Small intestine (tissue), 7 donors: ENCODE results near the gene SLC16A11. TPM values are rescaled to one million over a fixed set of nuclear protein-coding genes. Genes with fewer than 3 reads are reported as not detected.

Experiments used
- DNase-seq, 2 donors: peaks; one replicate each; pipeline versions ENCODE4 v3.0.0 to v3.0.0-alpha.2; 2013
- FAIRE-seq: peaks from 2 replicates; lab custom pipeline; 2012; peaks lifted over from hg19 to GRCh38; lab: Jason Lieb, UNC
- H3K27ac ChIP-seq, 3 donors: one replicate each; pipeline ENCODE4 v1.5.1; 2013; ENCODE audit warnings: low read length in 2 of 3, mild to moderate bottlenecking in 2 of 3, control low read depth in 1 of 3, inconsistent platforms in 1 of 3, low read depth in 1 of 3, moderate library complexity in 1 of 3
- H3K27me3 ChIP-seq, 3 donors: one replicate each; pipeline ENCODE4 v1.6.1; 2013; ENCODE audit warnings: low read length in 3 of 3, inconsistent platforms in 1 of 3; ENCODE audit not compliant: control insufficient read depth in 3 of 3, insufficient read depth in 3 of 3
- H3K36me3 ChIP-seq, 3 donors: one replicate each; pipeline ENCODE4 v1.6.1; 2013; ENCODE audit warnings: low read length in 3 of 3, inconsistent platforms in 1 of 3, low read depth in 1 of 3, mild to moderate bottlenecking in 1 of 3, moderate library complexity in 1 of 3; ENCODE audit not compliant: control insufficient read depth in 3 of 3, insufficient read depth in 2 of 3
- H3K4me1 ChIP-seq, 3 donors: one replicate each; pipeline ENCODE4 v1.6.1; 2013; ENCODE audit warnings: low read length in 2 of 3, inconsistent platforms in 1 of 3, low read depth in 1 of 3, mild to moderate bottlenecking in 1 of 3, moderate library complexity in 1 of 3; ENCODE audit not compliant: control insufficient read depth in 3 of 3, insufficient read depth in 2 of 3
- H3K4me3 ChIP-seq, 3 donors: one replicate each; pipeline ENCODE4 v1.5.1; 2013; ENCODE audit warnings: low read length in 3 of 3, control low read depth in 1 of 3, inconsistent platforms in 1 of 3, low read depth in 1 of 3, mild to moderate bottlenecking in 1 of 3, moderate library complexity in 1 of 3
- H3K9me3 ChIP-seq, 2 donors: one replicate each; pipeline ENCODE4 v1.6.1; 2013; ENCODE audit warnings: low read depth in 1 of 2, low read length in 1 of 2; ENCODE audit not compliant: control insufficient read depth in 2 of 2, insufficient read depth in 1 of 2
- whole genome bisulfite sequencing, 3 donors: extraction: QIAGEN DNeasy Blood & Tissue Kit; methylation state at CpG; one replicate each; pipeline ENCODE4 v1.1.7; 2013; 5-methylcytosine and 5-hydroxymethylcytosine counted together
- polyA plus RNA-seq, 4 donors: library from polyadenylated mRNA; stranded (reverse) in 3 of 4; unstranded in 1 of 4; fragments of 200-250 nt in 3 of 4; fragments of 120-200 nt in 1 of 4; gene quantifications; one replicate each; pipeline versions ENCODE4 v1.2.1 to v1.2.3, GENCODE V29; 2013
- donor health status: healthy with polysubstance abuse.
- donor health status: control.
- donor health status: control.
- donor health status: Bipolar disorder and iron deficiency.
- donor health status: healthy.

SLC16A11 gene
- polyA plus RNA-seq, 4 donors = 0.68 to 2.3 TPM; not detected in 2

- Histone ChIP-seq H3K27ac (peak overlapping the region in 1 of 3 donors; percentile 75), H3K9me3 (peaks cover 0 to 6% of the 10 kb centered on the region in 2 donors), H3K27me3 (peaks cover 0 to 32% (median 0%) of the 10 kb centered on the region in 3 donors), H3K36me3 (peaks cover 0 to 15% (median 0%) of the 10 kb centered on the region in 3 donors), H3K4me1 (peaks cover 0 to 18% (median 3%) of the 10 kb centered on the region in 3 donors), H3K4me3 (peak overlapping the region in 1 of 3 donors; percentile 27)
- peak in 1 of 2 donors; percentile 52 for DNase-seq
- WGBS, 3 donors = 27 to 38% (median 30%) methylated on average over 10 to 16 of the region's 16 CpGs
- no peak for FAIRE-seq
These were observed 23.9 kb downstream of the SLC16A11 start for GRCh38 chr17:7019839-7020519.

GRCh38 chr17:7019367-7019766, 24.5 kb downstream of the SLC16A11 start:
- DNase-seq (no peak), FAIRE-seq (no peak)
- Histone ChIP-seq H3K4me3 (no peak overlapping the region), H3K27me3 (peaks cover 0 to 32% (median 0%) of the 10 kb centered on the region in 3 donors), H3K36me3 (peaks cover 0 to 15% (median 0%) of the 10 kb centered on the region in 3 donors), H3K9me3 (peaks cover 0 to 6% of the 10 kb centered on the region in 2 donors), H3K27ac (peak overlapping the region in 1 of 3 donors; percentile 75), H3K4me1 (peaks cover 0 to 18% (median 3%) of the 10 kb centered on the region in 3 donors)
- 48 to 66% (median 52%) methylated on average over 6 to 10 of the region's 10 CpGs for WGBS, 3 donors

DNA sequence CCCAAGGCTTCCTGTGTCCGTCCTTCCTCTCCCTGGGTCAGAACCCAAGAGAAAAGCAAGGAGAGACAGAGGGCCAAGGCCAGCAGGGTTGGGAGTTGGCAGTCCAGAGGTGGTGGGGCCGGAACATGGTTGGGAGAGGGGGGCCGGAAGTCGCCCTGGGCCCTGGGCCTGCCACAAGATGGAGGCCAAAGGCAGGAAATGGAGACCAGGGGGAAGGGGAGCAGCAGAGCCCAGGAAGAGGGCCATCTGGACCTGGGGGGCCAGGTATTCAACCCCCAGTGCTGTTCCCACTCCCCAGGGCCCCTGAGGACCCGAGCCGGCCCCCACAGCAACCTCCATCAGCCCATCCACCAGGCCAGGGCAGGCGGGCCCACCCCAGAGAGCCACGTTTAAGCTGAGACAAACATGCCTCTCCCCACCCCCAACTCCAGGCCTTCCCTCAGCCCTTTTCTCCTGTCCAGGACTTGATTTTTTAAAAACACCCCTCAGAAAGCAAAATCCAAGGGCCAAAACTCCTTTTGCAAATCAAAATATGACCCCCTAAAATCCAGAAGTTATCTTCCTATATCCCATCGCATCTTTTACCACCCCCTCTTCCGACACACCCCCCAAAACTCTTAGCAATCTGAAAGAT, 25.4 kb downstream of the SLC16A11 start:
- Histone ChIP-seq H3K4me3 (no peak overlapping the region), H3K27ac (peak overlapping the region in 1 of 3 donors; percentile 75), H3K4me1 (peaks cover 3 to 23% (median 3%) of the 10 kb centered on the region in 3 donors), H3K27me3 (peaks cover 0 to 25% (median 0%) of the 10 kb centered on the region in 3 donors), H3K9me3 (peaks cover 0 to 3% of the 10 kb centered on the region in 2 donors), H3K36me3 (peaks cover 0 to 24% (median 0%) of the 10 kb centered on the region in 3 donors)
- DNase-seq (no peak), FAIRE-seq (no peak)
- WGBS, 3 donors = 69 to 88% (median 86%) methylated on average over 7 to 10 of the region's 10 CpGs

DNA sequence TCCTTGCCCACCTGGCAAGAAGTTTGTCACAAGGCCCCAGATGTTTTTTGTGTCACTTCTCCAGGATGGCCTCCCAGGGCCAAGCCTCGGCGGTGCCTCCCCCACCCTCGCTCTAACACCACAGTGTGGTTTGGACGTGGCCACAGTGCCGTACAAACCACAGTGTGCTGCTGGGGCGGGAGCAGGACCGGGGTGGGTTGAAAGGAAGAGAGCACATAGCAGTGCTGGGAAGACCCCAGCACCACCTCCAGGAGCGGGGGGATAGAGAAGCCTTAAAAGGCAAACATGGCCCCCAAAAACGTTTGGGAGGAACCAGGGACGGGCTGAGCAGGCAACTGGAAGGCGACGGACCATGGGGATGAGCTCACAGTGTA, 26.1 kb downstream of the SLC16A11 start:
- H3K27ac ChIP-seq = peak overlapping the region in 1 of 3 donors; percentile 75
- H3K4me3 ChIP-seq = no peak overlapping the region
- FAIRE-seq = no peak
- peaks cover 0 to 24% (median 0%) of the 10 kb centered on the region in 3 donors for H3K36me3 ChIP-seq
- H3K9me3 ChIP-seq = peaks cover 0 to 3% of the 10 kb centered on the region in 2 donors
- 65 to 85% (median 69%) methylated on average over 12 of the region's 12 CpGs for WGBS, 3 donors
- H3K27me3 ChIP-seq = peaks cover 0 to 19% (median 0%) of the 10 kb centered on the region in 3 donors
- peaks cover 3 to 23% (median 3%) of the 10 kb centered on the region in 3 donors for H3K4me1 ChIP-seq
- no peak for DNase-seq

GRCh38 chr17:7016886-7017826, 26.7 kb downstream of the SLC16A11 start:
- Histone ChIP-seq H3K27me3 (peaks cover 0 to 12% (median 0%) of the 10 kb centered on the region in 3 donors), H3K9me3 (peaks cover 0 to under 1% of the 10 kb centered on the region in 2 donors), H3K27ac (no peak overlapping the region), H3K4me1 (peaks cover 0 to 16% (median 3%) of the 10 kb centered on the region in 3 donors), H3K36me3 (peaks cover 0 to 24% (median 0%) of the 10 kb centered on the region in 3 donors), H3K4me3 (no peak overlapping the region)
- no peak for DNase-seq
- WGBS, 3 donors = 80 to 86% (median 86%) methylated on average over 20 of the region's 20 CpGs
- no peak for FAIRE-seq

GRCh38 chr17:7016418-7016817, 27.5 kb downstream of the SLC16A11 start:
- Histone ChIP-seq H3K9me3 (no peaks in the 10 kb centered on the region), H3K27ac (no peak overlapping the region), H3K36me3 (peaks cover 0 to 24% (median 0%) of the 10 kb centered on the region in 3 donors), H3K27me3 (peaks cover 0 to 5% (median 0%) of the 10 kb centered on the region in 3 donors), H3K4me3 (no peak overlapping the region), H3K4me1 (peaks cover 0 to 11% (median 3%) of the 10 kb centered on the region in 3 donors)
- FAIRE-seq (no peak), DNase-seq (no peak)
- WGBS, 3 donors = 84 to 89% (median 87%) methylated on average over 3 of the region's 3 CpGs

DNA sequence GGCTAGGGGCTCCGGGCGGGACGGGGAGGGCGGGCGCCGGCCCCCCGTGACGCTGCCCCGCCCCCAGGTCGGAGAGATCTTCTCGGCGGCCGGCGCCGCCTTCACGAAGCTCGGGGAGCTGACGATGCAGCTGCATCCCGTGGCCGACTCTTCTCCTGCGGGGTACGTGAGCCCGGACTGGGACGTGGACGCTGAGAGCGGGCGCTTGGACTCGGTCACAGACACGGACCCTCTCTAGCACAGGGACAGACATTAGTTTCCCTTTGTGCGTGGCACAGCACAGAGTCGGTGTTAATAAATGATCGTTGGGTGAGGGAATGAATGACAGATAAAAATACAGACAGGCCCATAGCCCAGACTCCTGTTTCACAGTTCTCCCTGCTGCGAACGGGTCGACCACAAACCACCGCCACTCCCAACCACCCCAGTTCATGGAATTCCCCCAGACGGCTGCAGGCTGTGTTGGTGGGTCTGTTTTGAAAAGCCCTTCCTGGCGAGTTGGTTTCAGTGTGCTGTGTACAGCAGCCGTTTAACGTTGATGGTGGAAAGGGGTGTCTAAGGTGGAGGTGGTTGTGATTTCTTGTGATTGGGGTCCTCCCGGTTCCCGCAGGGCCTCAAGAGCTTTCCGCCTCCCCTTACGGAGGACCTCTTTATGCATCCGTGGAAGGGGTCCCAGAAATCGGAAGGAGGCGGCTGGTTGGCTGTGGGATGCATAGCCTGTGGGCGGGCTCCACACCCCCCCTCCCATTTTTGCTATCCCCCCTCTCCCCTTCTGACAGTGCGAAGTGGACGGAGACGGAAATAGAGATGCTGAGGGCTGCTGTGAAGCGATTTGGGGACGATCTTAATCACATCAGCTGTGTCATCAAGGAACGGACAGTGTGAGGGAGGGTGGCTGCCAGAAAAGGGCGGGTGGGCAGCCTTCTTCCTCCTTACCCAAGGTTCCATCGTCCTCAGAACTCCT, 28.6 kb downstream of the SLC16A11 start:
- Histone ChIP-seq H3K27ac (peak overlapping the region; percentile 90 to 99 (median 91)), H3K36me3 (peaks cover 0 to 24% (median 0%) of the 10 kb centered on the region in 3 donors), H3K4me3 (peak overlapping the region; percentile 45 to 86 (median 70)), H3K4me1 (peaks cover 0 to 16% (median 6%) of the 10 kb centered on the region in 3 donors), H3K27me3 (no peaks in the 10 kb centered on the region), H3K9me3 (no peaks in the 10 kb centered on the region)
- no peak for FAIRE-seq
- no peak for DNase-seq
- WGBS, 3 donors = 12 to 24% (median 21%) methylated on average over 48 to 56 of the region's 56 CpGs
